Mammary epithelial cell (primary cell): Measurements from ENCODE around the gene SIX5.

ENCODE experiments used
- EZH2 ChIP-seq: IDR thresholded peaks from 2 replicates; pipeline ENCODE4 v1.6.1; 2012; ENCODE audit warnings: low read length, inconsistent platforms, borderline replicate concordance
- TF ChIP-seq, protein P1 (sequence below), 2 donors: IDR thresholded peaks in 1 of 2; conservative IDR thresholded peaks in 1 of 2; 2 replicates each; pipeline ENCODE4 v1.5.1; 2011 to 2012; ENCODE audit warnings: inconsistent platforms in 2 of 2, low read length in 2 of 2, mild to moderate bottlenecking in 2 of 2, control low read depth in 1 of 2, low read depth in 1 of 2; ENCODE audit not compliant: insufficient read depth in 1 of 2; ENCODE audit errors: extremely low read depth in 1 of 2

DNA sequence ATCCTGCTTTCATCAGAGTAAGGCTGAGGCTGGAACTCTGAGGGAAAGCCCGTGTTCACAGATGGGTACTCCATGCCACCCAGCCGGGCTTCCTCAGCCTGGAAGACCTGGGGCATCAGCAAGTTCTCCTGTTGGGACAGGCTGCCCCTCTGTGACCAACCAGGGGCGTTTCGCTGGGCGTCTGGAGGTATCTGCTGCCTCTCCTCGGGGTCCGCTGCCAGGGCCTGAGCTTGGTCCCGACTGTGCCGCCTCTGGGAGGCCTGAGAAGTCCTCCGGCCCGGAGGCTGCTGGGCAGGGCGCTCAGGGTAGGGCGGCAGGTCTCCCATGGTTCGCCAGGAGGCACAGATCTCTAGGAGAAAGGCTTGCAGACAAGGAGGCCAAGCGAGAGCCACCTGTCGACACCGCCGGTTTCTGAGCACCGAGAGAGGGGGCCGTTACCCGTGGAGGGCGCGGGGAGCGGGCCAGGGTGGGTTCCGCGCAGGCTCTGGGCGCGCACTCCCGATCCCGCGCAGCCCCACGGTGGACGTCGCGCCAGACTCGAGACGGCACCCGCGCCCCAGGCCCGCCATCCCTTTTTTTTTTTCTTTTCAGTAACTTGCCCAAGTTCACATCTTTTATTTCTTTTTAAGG, 45.9 kb upstream of the SIX5 start, which contains the start of gene RSPH6A:
- TF ChIP-seq, protein P1, sequence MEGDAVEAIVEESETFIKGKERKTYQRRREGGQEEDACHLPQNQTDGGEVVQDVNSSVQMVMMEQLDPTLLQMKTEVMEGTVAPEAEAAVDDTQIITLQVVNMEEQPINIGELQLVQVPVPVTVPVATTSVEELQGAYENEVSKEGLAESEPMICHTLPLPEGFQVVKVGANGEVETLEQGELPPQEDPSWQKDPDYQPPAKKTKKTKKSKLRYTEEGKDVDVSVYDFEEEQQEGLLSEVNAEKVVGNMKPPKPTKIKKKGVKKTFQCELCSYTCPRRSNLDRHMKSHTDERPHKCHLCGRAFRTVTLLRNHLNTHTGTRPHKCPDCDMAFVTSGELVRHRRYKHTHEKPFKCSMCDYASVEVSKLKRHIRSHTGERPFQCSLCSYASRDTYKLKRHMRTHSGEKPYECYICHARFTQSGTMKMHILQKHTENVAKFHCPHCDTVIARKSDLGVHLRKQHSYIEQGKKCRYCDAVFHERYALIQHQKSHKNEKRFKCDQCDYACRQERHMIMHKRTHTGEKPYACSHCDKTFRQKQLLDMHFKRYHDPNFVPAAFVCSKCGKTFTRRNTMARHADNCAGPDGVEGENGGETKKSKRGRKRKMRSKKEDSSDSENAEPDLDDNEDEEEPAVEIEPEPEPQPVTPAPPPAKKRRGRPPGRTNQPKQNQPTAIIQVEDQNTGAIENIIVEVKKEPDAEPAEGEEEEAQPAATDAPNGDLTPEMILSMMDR (conservative IDR thresholded peaks at IDR 0.05 in 1 of 2, IDR thresholded peaks at IDR 0.05 in 1 of 2; ENCODE audit: extremely low read depth in 1 of 2, insufficient read depth in 1 of 2, low read depth in 1 of 2, low read length in 2 of 2) = no peak
- TF ChIP-seq EZH2 = no peak
